ENCODE measurements around the gene PCIF1.
"Not testable (repeated sequence)": the region's sequence is repeated elsewhere in the genome, so short reads cannot be mapped to it uniquely, and the experiment has no call there.

PCIF1 gene

GRCh38 chr20:45927071-45927878 is 7.2 kb upstream of the PCIF1 start (continued):
- TF ChIP-seq, protein P1, sequence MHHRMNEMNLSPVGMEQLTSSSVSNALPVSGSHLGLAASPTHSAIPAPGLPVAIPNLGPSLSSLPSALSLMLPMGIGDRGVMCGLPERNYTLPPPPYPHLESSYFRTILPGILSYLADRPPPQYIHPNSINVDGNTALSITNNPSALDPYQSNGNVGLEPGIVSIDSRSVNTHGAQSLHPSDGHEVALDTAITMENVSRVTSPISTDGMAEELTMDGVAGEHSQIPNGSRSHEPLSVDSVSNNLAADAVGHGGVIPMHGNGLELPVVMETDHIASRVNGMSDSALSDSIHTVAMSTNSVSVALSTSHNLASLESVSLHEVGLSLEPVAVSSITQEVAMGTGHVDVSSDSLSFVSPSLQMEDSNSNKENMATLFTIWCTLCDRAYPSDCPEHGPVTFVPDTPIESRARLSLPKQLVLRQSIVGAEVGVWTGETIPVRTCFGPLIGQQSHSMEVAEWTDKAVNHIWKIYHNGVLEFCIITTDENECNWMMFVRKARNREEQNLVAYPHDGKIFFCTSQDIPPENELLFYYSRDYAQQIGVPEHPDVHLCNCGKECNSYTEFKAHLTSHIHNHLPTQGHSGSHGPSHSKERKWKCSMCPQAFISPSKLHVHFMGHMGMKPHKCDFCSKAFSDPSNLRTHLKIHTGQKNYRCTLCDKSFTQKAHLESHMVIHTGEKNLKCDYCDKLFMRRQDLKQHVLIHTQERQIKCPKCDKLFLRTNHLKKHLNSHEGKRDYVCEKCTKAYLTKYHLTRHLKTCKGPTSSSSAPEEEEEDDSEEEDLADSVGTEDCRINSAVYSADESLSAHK (tag by site-specific recombination; IDR thresholded peaks at IDR 0.05): no peak
- no peak for TF ChIP-seq ZNF23 (tag by site-specific recombination; IDR thresholded peaks at IDR 0.05; ENCODE audit: borderline replicate concordance)
- no peak for TF ChIP-seq RBAK (tag by site-specific recombination; IDR thresholded peaks at IDR 0.05)
- TF ChIP-seq ZNF37A (tag by site-specific recombination; IDR thresholded peaks at IDR 0.05): no peak

DNA sequence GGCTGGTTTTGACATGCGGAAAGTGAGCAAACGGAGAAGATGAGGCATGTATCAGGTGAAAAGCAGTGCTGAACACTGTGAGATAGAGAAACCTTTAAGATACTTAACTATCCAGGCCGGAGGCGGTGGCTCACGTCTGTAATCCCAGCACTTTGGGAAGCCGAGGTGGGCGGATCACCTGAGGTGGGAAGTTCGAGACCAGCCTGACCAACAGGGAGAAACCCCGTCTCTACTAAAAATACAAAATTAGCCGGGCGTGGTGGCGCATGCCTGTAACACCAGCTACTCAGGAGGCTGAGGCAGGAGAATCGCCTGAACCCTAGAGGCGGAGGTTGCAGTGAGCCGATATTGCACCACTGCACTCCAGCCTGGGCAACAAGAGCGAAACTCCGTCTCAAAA is 2.8 kb upstream of the PCIF1 start:
- H3K4me3 ChIP-seq (ENCODE audit: low read depth, low read length); H3K4me1 ChIP-seq (ENCODE audit: control insufficient read depth, insufficient read depth, low read length); H3K9me3 ChIP-seq (ENCODE audit: control insufficient read depth, insufficient read depth, low read depth, low read length); POLR2A ChIA-PET; H3K36me3 ChIP-seq (ENCODE audit: control insufficient read depth in 2 of 2, insufficient read depth in 1 of 2, low read length in 2 of 2); H3K27ac ChIP-seq (ENCODE audit: extremely low read depth, low read depth, low read length): not testable (repeated sequence)
- CTCF ChIA-PET: interaction anchor here (0.7 kb wide), 1 partner anchor 40 kb away, joined by 3 read pairs; no protein-coding TSS in a partner anchor

DNA sequence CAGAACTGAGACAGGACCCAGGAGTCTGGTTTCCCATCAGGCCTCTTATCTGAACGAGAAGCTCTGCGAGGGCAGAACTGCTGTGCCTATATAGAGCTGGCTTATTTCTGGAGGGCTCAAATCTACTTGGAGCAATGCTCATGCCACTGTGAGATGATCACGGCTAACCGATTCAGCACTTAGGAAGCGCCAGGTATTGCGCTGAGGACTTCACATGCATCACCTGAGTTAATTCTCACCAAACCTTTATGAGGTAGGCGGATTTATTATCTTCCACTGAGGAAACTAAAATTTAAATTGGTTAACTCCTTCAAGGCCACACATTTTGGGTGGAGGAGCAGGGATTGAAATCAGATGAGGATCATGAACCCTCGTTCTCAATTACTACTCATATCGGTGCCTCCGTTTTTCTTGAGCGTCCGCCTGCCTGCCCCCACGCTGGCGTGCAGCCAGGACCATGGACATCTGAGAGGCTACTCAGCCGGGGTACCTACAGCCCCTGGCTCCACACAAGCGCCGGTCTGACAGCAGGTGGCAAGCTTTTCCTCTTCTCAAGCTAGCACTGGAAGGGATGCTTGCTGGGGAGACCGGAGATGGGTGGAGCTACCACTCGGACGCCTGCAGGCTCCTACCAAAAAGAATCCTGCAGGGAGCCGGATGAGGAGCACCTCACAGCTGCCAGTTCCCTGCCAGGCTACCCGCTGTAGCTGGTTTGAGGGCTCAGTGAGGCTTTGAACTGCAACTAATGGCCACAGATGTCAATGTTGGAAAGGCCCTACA is 1.0 kb upstream of the PCIF1 start:
- Histone ChIP-seq H3K27ac (ENCODE audit: extremely low read depth, low read depth, low read length) (peak overlapping the region; percentile 98), H3K36me3 (ENCODE audit: control insufficient read depth in 2 of 2, insufficient read depth in 1 of 2, low read length in 2 of 2) (peaks cover 0 to 9% of the 10 kb centered on the region in 2 experiments; a peak in 1 of 3 replicates), H3K4me3 (ENCODE audit: low read depth, low read length) (peak overlapping the region; percentile 96), H3K9me3 (ENCODE audit: control insufficient read depth, insufficient read depth, low read depth, low read length) (no peaks in the 10 kb centered on the region), H3K4me1 (ENCODE audit: control insufficient read depth, insufficient read depth, low read length) (peaks cover 9% of the 10 kb centered on the region)
- ChIA-PET POLR2A (interaction anchor here (0.5 to 3.4 kb wide), 25 partner anchors 8 to 1094 kb away, joined by 3 to 28 read pairs (median 7); partner anchors contain the start of genes ACOT8, CTSA, NEURL2 and UBE2C), CTCF (interaction anchor here (0.6 to 3.3 kb wide), 8 partner anchors 28 to 140 kb away, joined by 3 to 18 read pairs (median 3); no protein-coding TSS in a partner anchor)
- TF ChIP-seq ZNF132 (tag by site-specific recombination; IDR thresholded peaks at IDR 0.05; ENCODE audit: borderline replicate concordance) (no peak), ZNF707 (tag by site-specific recombination; IDR thresholded peaks at IDR 0.05) (no peak), ZNF561 (tag by site-specific recombination; IDR thresholded peaks at IDR 0.05; ENCODE audit: borderline replicate concordance) (peak; percentile 61; the same call in 1 of the 2 replicates), CTCF (tag by site-specific recombination; IDR thresholded peaks at IDR 0.05) (0 out of 2 replicates have a peak, but pooled peaks have one; percentile 42), ZNF404 (tag by site-specific recombination; IDR thresholded peaks at IDR 0.05) (no peak), ZNF433 (tag by site-specific recombination; IDR thresholded peaks at IDR 0.05; ENCODE audit: low read depth) (no peak), RBAK (tag by site-specific recombination; IDR thresholded peaks at IDR 0.05) (no peak), GLIS1 (tag by site-specific recombination; IDR thresholded peaks at IDR 0.05) (no peak)
- TF ChIP-seq, protein P2, sequence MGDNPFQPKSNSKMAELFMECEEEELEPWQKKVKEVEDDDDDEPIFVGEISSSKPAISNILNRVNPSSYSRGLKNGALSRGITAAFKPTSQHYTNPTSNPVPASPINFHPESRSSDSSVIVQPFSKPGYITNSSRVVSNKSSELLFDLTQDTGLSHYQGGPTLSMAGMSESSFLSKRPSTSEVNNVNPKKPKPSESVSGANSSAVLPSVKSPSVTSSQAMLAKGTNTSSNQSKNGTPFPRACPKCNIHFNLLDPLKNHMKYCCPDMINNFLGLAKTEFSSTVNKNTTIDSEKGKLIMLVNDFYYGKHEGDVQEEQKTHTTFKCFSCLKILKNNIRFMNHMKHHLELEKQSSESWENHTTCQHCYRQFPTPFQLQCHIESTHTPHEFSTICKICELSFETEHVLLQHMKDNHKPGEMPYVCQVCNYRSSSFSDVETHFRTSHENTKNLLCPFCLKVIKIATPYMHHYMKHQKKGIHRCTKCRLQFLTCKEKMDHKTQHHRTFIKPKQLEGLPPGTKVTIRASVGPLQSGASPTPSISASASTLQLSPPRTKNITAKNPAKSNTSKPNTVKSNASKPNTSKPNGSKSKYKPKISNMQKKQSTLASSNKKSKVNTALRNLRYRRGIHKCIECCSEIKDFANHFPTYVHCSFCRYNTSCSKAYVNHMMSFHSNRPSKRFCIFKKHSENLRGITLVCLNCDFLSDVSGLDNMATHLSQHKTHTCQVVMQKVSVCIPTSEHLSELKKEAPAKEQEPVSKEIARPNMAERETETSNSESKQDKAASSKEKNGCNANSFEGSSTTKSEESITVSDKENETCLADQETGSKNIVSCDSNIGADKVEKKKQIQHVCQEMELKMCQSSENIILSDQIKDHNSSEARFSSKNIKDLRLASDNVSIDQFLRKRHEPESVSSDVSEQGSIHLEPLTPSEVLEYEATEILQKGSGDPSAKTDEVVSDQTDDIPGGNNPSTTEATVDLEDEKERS (tag by site-specific recombination; IDR thresholded peaks at IDR 0.05): no peak
- TF ChIP-seq, protein P1 (tag by site-specific recombination; IDR thresholded peaks at IDR 0.05): no peak
- TF ChIP-seq, protein P3, sequence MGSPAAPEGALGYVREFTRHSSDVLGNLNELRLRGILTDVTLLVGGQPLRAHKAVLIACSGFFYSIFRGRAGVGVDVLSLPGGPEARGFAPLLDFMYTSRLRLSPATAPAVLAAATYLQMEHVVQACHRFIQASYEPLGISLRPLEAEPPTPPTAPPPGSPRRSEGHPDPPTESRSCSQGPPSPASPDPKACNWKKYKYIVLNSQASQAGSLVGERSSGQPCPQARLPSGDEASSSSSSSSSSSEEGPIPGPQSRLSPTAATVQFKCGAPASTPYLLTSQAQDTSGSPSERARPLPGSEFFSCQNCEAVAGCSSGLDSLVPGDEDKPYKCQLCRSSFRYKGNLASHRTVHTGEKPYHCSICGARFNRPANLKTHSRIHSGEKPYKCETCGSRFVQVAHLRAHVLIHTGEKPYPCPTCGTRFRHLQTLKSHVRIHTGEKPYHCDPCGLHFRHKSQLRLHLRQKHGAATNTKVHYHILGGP (tag by site-specific recombination; IDR thresholded peaks at IDR 0.05): no peak

All from HEK293 (cell line).